HepG2 (cell line): ENCODE results near the gene SBNO2. TPM values are rescaled to one million over a fixed set of nuclear protein-coding genes. Genes with fewer than 3 reads are reported as not detected.

Experiments
- ADNP ChIP-seq: sonication (generic); formaldehyde crosslinking; IDR thresholded peaks from 2 replicates; pipeline ENCODE4 v1.4.0; 2020; ENCODE audit warnings: missing genetic modification reagents
- AGO1 ChIP-seq: fragments of 200-400 bp; formaldehyde crosslinking; IDR thresholded peaks from 2 replicates; pipeline ENCODE4 v1.6.1; 2017; ENCODE audit warnings: mild to moderate bottlenecking, low read depth, low read length, moderate library complexity; ENCODE audit not compliant: poor library complexity, severe bottlenecking
- AGO2 ChIP-seq: fragments of 200-400 bp; formaldehyde crosslinking; optimal IDR thresholded peaks from 2 replicates; pipeline ENCODE3; 2017; ENCODE audit warnings: mild to moderate bottlenecking, low read depth, low read length, moderate library complexity
- ETV5 ChIP-seq: IDR thresholded peaks from 2 replicates; pipeline ENCODE4 v1.6.1; 2018; ENCODE audit warnings: missing biosample characterization, missing genetic modification reagents, inconsistent platforms, borderline replicate concordance
- FOXK1 ChIP-seq: sonication (generic); formaldehyde crosslinking; IDR thresholded peaks from 2 replicates; pipeline ENCODE4 v1.4.0; 2020; ENCODE audit warnings: low read depth, missing genetic modification reagents, borderline replicate concordance
- HOXA3 ChIP-seq: sonication (generic); formaldehyde crosslinking; IDR thresholded peaks from 2 replicates; pipeline ENCODE4 v1.5.0; 2020; ENCODE audit warnings: missing genetic modification reagents
- MIXL1 ChIP-seq: IDR thresholded peaks from 2 replicates; pipeline ENCODE4 v1.6.1; 2016
- MTA1 ChIP-seq: sonication (generic); formaldehyde crosslinking; IDR thresholded peaks from 2 replicates; pipeline ENCODE4 v1.4.0; 2020; ENCODE audit warnings: missing genetic modification reagents, mild to moderate bottlenecking, borderline replicate concordance
- PRPF4 ChIP-seq: fragments of 200-400 bp; formaldehyde crosslinking; IDR thresholded peaks from 2 replicates; pipeline ENCODE4 v1.6.1; 2016; ENCODE audit warnings: low read length, low read depth; ENCODE audit not compliant: poor library complexity, severe bottlenecking
- SNRNP70 ChIP-seq: fragments of 200-400 bp; formaldehyde crosslinking; IDR thresholded peaks from 2 replicates; pipeline ENCODE4 v1.6.1; 2017; ENCODE audit warnings: mild to moderate bottlenecking, low read depth, low read length, moderate library complexity
- ZFP62 ChIP-seq: sonication (generic); formaldehyde crosslinking; IDR thresholded peaks from 2 replicates; pipeline ENCODE4 v1.4.0; 2020; ENCODE audit warnings: missing genetic modification reagents
- ZNF367 ChIP-seq: sonication (generic); formaldehyde crosslinking; IDR thresholded peaks from 2 replicates; pipeline ENCODE4 v1.4.0; 2020; ENCODE audit warnings: missing genetic modification reagents, borderline replicate concordance
- ZNF446 ChIP-seq: sonication (generic); formaldehyde crosslinking; IDR thresholded peaks from 2 replicates; pipeline ENCODE4 v1.5.0; 2020; ENCODE audit warnings: mild to moderate bottlenecking, missing genetic modification reagents
- ZNF766 ChIP-seq: sonication (generic); formaldehyde crosslinking; IDR thresholded peaks from 2 replicates; pipeline ENCODE4 v1.5.0; 2020; ENCODE audit warnings: missing genetic modification reagents, borderline replicate concordance
- polyA plus RNA-seq, 8 experiments: library from polyadenylated mRNA; depleted of rRNA in 3 of 8; stranded (reverse) in 7 of 8; unstranded in 1 of 8; fragments of >200 nt; fragmentation: Illumina TruSeq in 4 of 8; extraction: Trizol in 4 of 8; gene quantifications; 2 replicates each; pipeline versions ENCODE4 v1.2.1 to v1.2.3, GENCODE V29; 2011 to 2016; ENCODE audit warnings: low read depth in 4 of 8, missing spikeins in 1 of 8, mixed read lengths in 1 of 8; ENCODE audit not compliant: insufficient read depth in 1 of 8
- total RNA-seq, 5 experiments: library from RNA; depleted of rRNA; stranded (reverse); fragments of >200 nt; fragmentation: Illumina TruSeq; extraction: Trizol; gene quantifications; 2 replicates each; pipeline ENCODE4 v1.2.3, GENCODE V29; 2016; ENCODE audit warnings: low read depth in 1 of 5
- TF ChIP-seq, protein P1 (sequence below): sonication (generic); formaldehyde crosslinking; IDR thresholded peaks from 2 replicates; pipeline ENCODE4 v1.4.0; 2020; ENCODE audit warnings: missing genetic modification reagents, borderline replicate concordance
- TF ChIP-seq, protein P2 (sequence below): sonication (generic); formaldehyde crosslinking; IDR thresholded peaks from 2 replicates; pipeline ENCODE4 v1.8.0; 2022; ENCODE audit warnings: missing genetic modification reagents, mild to moderate bottlenecking, inconsistent platforms, borderline replicate concordance
- TF ChIP-seq, protein P3 (sequence below): sonication (generic); formaldehyde crosslinking; IDR thresholded peaks from 2 replicates; pipeline ENCODE4 v1.4.0; 2020; ENCODE audit warnings: mild to moderate bottlenecking, missing genetic modification reagents
- TF ChIP-seq, protein P4 (sequence below): sonication (generic); formaldehyde crosslinking; conservative IDR thresholded peaks from 2 replicates; pipeline ENCODE4 v1.4.0; 2020; ENCODE audit warnings: missing genetic modification reagents
- TF ChIP-seq, protein P5 (sequence below): sonication (generic); formaldehyde crosslinking; IDR thresholded peaks from 2 replicates; pipeline ENCODE4 v1.4.0; 2020; ENCODE audit warnings: mild to moderate bottlenecking, low read depth, missing genetic modification reagents

The SBNO2 gene
- total and polyA plus RNA-seq, 2 of the 13 experiments (the other 11 are each of a cell fraction or from before 2014, with no cell fraction given): 8.6 to 10.4 TPM

DNA sequence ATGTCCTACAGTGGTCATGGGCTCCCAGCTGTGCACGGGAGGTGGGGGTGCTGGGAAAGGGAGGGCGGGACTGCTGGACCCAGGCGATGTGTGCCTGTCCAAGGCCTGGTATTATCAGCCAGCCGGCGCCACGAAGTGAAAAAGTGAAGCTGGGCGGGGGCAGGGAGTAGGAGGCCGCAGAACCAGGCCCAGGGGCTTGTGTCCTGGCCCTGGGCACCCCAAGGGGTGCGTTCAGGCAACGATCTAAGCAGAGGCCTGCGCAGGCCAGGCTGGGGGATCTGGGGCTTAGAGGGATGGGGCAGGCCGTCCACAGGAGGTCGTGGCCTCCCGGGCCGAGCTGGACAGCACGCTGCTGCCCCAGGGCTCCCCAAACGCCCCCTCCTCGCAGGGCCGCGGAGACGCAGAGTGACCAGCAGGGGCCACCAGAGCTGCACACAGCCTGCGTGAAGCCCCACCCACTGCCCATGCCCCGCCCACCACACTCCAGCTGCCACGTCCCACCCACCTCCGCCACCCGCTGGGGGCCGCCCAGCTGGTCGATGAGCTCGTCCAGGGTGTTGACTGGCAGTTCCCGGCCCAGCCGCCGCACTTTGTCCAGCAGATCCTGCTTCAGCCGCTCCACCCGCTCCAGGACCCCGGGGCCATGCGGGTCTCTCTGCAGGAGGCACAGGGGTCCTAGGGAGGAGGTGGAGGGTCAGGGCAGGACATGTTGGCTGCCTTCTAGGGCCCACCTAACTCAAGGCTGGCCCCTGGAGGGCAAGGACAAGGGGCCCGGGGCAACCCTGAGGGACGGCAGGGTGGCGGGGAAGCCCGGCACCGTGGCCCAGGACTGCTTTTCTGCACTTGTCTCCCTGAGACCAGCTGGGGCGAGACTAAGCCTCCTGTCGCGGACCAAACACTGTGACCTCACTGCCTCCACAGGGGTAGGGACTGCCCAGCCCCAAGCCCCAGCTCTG is 60.8 kb downstream of the SBNO2 start (continued):
- TF ChIP-seq, protein P1, sequence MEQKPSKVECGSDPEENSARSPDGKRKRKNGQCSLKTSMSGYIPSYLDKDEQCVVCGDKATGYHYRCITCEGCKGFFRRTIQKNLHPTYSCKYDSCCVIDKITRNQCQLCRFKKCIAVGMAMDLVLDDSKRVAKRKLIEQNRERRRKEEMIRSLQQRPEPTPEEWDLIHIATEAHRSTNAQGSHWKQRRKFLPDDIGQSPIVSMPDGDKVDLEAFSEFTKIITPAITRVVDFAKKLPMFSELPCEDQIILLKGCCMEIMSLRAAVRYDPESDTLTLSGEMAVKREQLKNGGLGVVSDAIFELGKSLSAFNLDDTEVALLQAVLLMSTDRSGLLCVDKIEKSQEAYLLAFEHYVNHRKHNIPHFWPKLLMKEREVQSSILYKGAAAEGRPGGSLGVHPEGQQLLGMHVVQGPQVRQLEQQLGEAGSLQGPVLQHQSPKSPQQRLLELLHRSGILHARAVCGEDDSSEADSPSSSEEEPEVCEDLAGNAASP (CRISPR knock-in tag): peak; percentile 51; the same call in 1 of the 2 replicates
- TF ChIP-seq PRPF4 (no peak), ETV5 (CRISPR knock-in tag) (peak; percentile 73; the same call in 1 of the 2 replicates), AGO1 (peak; percentile 51), AGO2 (peak; percentile 18), ZNF446 (CRISPR knock-in tag) (no peak), ZNF367 (CRISPR knock-in tag) (no peak), ADNP (CRISPR knock-in tag) (no peak), ZFP62 (no peak), MIXL1 (CRISPR knock-in tag) (0 out of 2 replicates have a peak, but pooled peaks have one; percentile 29), ZNF766 (CRISPR knock-in tag) (0 out of 2 replicates have a peak, but pooled peaks have one; percentile 20), MTA1 (CRISPR knock-in tag) (peak; percentile 65; the same call in 1 of the 2 replicates), FOXK1 (CRISPR knock-in tag) (peak; percentile 69; the same call in 1 of the 2 replicates), SNRNP70 (no peak), HOXA3 (CRISPR knock-in tag) (peak; percentile 79)
- TF ChIP-seq, protein P2, sequence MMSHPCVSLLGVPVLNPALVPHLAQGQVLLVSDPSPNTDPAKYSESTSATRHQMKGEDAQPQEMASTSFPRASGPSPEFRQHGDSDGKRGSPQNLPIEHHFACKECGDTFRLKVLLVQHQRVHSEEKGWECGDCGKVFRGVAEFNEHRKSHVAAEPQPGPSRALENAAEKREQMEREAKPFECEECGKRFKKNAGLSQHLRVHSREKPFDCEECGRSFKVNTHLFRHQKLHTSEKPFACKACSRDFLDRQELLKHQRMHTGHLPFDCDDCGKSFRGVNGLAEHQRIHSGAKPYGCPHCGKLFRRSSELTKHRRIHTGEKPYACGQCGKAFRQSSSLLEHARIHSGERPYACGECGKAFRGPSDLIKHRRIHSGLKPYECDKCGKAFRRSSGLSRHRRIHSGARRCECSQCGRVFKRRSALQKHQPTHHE: no peak
- TF ChIP-seq, protein P3, sequence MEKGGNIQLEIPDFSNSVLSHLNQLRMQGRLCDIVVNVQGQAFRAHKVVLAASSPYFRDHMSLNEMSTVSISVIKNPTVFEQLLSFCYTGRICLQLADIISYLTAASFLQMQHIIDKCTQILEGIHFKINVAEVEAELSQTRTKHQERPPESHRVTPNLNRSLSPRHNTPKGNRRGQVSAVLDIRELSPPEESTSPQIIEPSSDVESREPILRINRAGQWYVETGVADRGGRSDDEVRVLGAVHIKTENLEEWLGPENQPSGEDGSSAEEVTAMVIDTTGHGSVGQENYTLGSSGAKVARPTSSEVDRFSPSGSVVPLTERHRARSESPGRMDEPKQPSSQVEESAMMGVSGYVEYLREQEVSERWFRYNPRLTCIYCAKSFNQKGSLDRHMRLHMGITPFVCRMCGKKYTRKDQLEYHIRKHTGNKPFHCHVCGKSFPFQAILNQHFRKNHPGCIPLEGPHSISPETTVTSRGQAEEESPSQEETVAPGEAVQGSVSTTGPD (CRISPR knock-in tag): no peak
- TF ChIP-seq, protein P4, sequence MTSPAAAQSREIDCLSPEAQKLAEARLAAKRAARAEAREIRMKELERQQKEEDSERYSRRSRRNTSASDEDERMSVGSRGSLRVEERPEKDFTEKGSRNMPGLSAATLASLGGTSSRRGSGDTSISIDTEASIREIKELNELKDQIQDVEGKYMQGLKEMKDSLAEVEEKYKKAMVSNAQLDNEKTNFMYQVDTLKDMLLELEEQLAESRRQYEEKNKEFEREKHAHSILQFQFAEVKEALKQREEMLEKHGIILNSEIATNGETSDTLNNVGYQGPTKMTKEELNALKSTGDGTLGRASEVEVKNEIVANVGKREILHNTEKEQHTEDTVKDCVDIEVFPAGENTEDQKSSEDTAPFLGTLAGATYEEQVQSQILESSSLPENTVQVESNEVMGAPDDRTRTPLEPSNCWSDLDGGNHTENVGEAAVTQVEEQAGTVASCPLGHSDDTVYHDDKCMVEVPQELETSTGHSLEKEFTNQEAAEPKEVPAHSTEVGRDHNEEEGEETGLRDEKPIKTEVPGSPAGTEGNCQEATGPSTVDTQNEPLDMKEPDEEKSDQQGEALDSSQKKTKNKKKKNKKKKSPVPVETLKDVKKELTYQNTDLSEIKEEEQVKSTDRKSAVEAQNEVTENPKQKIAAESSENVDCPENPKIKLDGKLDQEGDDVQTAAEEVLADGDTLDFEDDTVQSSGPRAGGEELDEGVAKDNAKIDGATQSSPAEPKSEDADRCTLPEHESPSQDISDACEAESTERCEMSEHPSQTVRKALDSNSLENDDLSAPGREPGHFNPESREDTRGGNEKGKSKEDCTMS: no peak
- TF ChIP-seq, protein P5, sequence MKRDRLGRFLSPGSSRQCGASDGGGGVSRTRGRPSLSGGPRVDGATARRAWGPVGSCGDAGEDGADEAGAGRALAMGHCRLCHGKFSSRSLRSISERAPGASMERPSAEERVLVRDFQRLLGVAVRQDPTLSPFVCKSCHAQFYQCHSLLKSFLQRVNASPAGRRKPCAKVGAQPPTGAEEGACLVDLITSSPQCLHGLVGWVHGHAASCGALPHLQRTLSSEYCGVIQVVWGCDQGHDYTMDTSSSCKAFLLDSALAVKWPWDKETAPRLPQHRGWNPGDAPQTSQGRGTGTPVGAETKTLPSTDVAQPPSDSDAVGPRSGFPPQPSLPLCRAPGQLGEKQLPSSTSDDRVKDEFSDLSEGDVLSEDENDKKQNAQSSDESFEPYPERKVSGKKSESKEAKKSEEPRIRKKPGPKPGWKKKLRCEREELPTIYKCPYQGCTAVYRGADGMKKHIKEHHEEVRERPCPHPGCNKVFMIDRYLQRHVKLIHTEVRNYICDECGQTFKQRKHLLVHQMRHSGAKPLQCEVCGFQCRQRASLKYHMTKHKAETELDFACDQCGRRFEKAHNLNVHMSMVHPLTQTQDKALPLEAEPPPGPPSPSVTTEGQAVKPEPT (CRISPR knock-in tag): no peak; the same call in 1 of the 2 replicates
